ENCODE results near the gene NCAN. TPM values are rescaled to one million over a fixed set of nuclear protein-coding genes. Genes with fewer than 3 reads are reported as not detected.

The NCAN gene
- total and polyA plus RNA-seq, 2 of the 8 experiments (the other 6 are each of a cell fraction or from before 2014, with no cell fraction given) = 2.7 TPM

GRCh38 chr19:19297759-19298158 is 86.0 kb downstream of the NCAN start:
- WGBS, 2 experiments (ENCODE audit: extremely low coverage in 1 of 2, insufficient coverage in 1 of 2, insufficient read length in 1 of 2, insufficient replicate concordance in 2 of 2, low coverage in 1 of 2, low lambda C conversion rate in 2 of 2, missing lambda C conversion rate in 1 of 2) = 90% methylated on average over 8 of the region's 9 CpGs; no CpG with 5 or more reads in 1 of the 2 experiments
- no peaks in the 10 kb centered on the region for H3K4me1 ChIP-seq (replicated peaks in 1 of 4; ENCODE audit: control insufficient read depth in 3 of 4, insufficient read depth in 4 of 4, low read length in 3 of 4)

More at GRCh38 chr19:19297759-19298158, 86.0 kb downstream of the NCAN start:
- no peak overlapping the region for H3K4me3 ChIP-seq (ENCODE audit: extremely low read depth in 1 of 4, insufficient read depth in 2 of 4, low read depth in 3 of 4, low read length in 4 of 4)
- H2BK12ac ChIP-seq (ENCODE audit: low read depth, low read length) = no peak overlapping the region
- no peak overlapping the region for H3K18ac ChIP-seq (ENCODE audit: extremely low read depth, low read length)
- H3K9me3 ChIP-seq (ENCODE audit: insufficient read depth in 2 of 2, low read depth in 1 of 2, low read length in 1 of 2) = no peaks in the 10 kb centered on the region
- ChIA-PET POLR2A (ENCODE audit: partially characterized antibody) (interaction anchor here (1.1 to 4.0 kb wide), 4 partner anchors 10 to 64 kb away, joined by 3 to 14 read pairs (median 8); partner anchors contain the start of genes MAU2 and SUGP1), CTCF (ENCODE audit: partially characterized antibody) (interaction anchor here (1.2 to 1.3 kb wide), 2 partner anchors 19 to 192 kb away, joined by 3 read pairs; no protein-coding TSS in a partner anchor)
- H3K9ac ChIP-seq (replicated peaks in 1 of 4; ENCODE audit: extremely low read depth in 1 of 4, low read depth in 3 of 4, low read length in 3 of 4) = no peak overlapping the region
- TF ChIP-seq E2F6 (IDR thresholded peaks at IDR 0.05) (no peak), EGR1 (IDR thresholded peaks at IDR 0.05; ENCODE audit: borderline replicate concordance, low read depth, low read length) (no peak), GABPA (IDR thresholded peaks at IDR 0.05; ENCODE audit: borderline replicate concordance, insufficient read depth, low read length) (no peak), ZNF274 (IDR thresholded peaks at IDR 0.05; ENCODE audit: borderline replicate concordance, extremely low read depth, low read length) (no peak), CREB1 (IDR thresholded peaks at IDR 0.05) (no peak), RXRA (IDR thresholded peaks at IDR 0.05; ENCODE audit: insufficient read depth, low read depth, low read length) (no peak), ASH2L (IDR thresholded peaks at IDR 0.05; ENCODE audit: low read length) (no peak)
- H4K8ac ChIP-seq (ENCODE audit: extremely low read depth, insufficient read depth, low read length) = no peak overlapping the region
- H2BK5ac ChIP-seq (ENCODE audit: low read depth, low read length) = no peak overlapping the region
- peaks cover 6 to 33% (median 26%) of the 10 kb centered on the region in 4 experiments for H3K36me3 ChIP-seq (ENCODE audit: control insufficient read depth in 2 of 4, insufficient read depth in 4 of 4, low read length in 3 of 4)
- no peaks in the 10 kb centered on the region for H3K23me2 ChIP-seq (ENCODE audit: low read depth, low read length)
- H4K91ac ChIP-seq (replicated peaks; ENCODE audit: insufficient read length, low read length) = no peak overlapping the region
- no peak overlapping the region for H2AK5ac ChIP-seq (ENCODE audit: low read depth, low read length)
- H3K14ac ChIP-seq (ENCODE audit: insufficient read length) = no peak overlapping the region
- H3K27ac ChIP-seq (ENCODE audit: low read depth, low read length) = no peak overlapping the region
- peaks cover 0 to 11% of the 10 kb centered on the region in 2 experiments for H4K20me1 ChIP-seq (replicated peaks in 1 of 2; ENCODE audit: control insufficient read depth in 1 of 2, insufficient read depth in 2 of 2, low read length in 2 of 2)
- no peaks in the 10 kb centered on the region for H3K79me1 ChIP-seq (ENCODE audit: low read depth, low read length)
- no peak overlapping the region for H3K23ac ChIP-seq (ENCODE audit: insufficient read length)
- no peaks in the 10 kb centered on the region for H3K27me3 ChIP-seq (replicated peaks in 1 of 4; ENCODE audit: control insufficient read depth in 3 of 4, extremely low read depth in 1 of 4, insufficient read depth in 3 of 4, low read length in 3 of 4)
- H2AFZ ChIP-seq (ENCODE audit: low read length) = no peak overlapping the region
- H3K4me2 ChIP-seq (ENCODE audit: insufficient read depth in 1 of 2, low read depth in 2 of 2, low read length in 2 of 2) = no peak overlapping the region
- no peak overlapping the region for H2BK20ac ChIP-seq (ENCODE audit: low read length)
- H2BK120ac ChIP-seq (replicated peaks; ENCODE audit: low read depth, low read length) = no peak overlapping the region
- DNase-seq (ENCODE audit: low read depth in 1 of 2, low spot score in 2 of 2) (no peak), FAIRE-seq (no peak)
- H3K79me2 ChIP-seq (ENCODE audit: control insufficient read depth in 1 of 2, insufficient read depth in 2 of 2, low read length in 2 of 2) = no peaks in the 10 kb centered on the region
- H2BK15ac ChIP-seq (ENCODE audit: low read length) = no peak overlapping the region
- H3K56ac ChIP-seq (replicated peaks; ENCODE audit: insufficient read length, low read depth, low read length) = no peak overlapping the region
- no peak overlapping the region for H4K5ac ChIP-seq (ENCODE audit: insufficient read length, low read depth, low read length)
- no peak overlapping the region for H3K4ac ChIP-seq (replicated peaks; ENCODE audit: insufficient read length, low read depth, low read length)
